ENCODE measurements around the gene ZNF609. TPM values are rescaled to one million over a fixed set of nuclear protein-coding genes. Genes with fewer than 3 reads are reported as not detected.

The ZNF609 gene
- total and polyA plus RNA-seq, 8 donors = 4.2 to 25.2 (median 13.1) TPM

GRCh38 chr15:64443747-64444621 is 16.4 kb upstream of the ZNF609 start:
- WGBS, 2 donors = 52 to 71% methylated on average over 3 of the region's 3 CpGs
- Histone ChIP-seq H3K9me3 (no peaks in the 10 kb centered on the region), H3K4me3 (no peak overlapping the region), H3K27ac (peak overlapping the region in 3 of 4 donors; percentile 11 to 77 (median 49)), H3K4me1 (peaks cover 0 to 18% (median 10%) of the 10 kb centered on the region in 3 donors), H3K27me3 (no peaks in the 10 kb centered on the region), H3K36me3 (peaks cover 0 to 7% (median 0%) of the 10 kb centered on the region in 3 donors)
- intact Hi-C loops (cut with DNase I) = no loop called here
- FAIRE-seq (no peak), ATAC-seq (peak; percentile 61 to 87 (median 75)), DNase-seq (peak in 1 of 6 donors; percentile 30)
- TF ChIP-seq CTCF (IDR thresholded peaks at IDR 0.05) = no peak

GRCh38 chr15:64444836-64445235 is 15.5 kb upstream of the ZNF609 start:
- Histone ChIP-seq H3K36me3 (peaks cover 0 to 7% (median 0%) of the 10 kb centered on the region in 3 donors), H3K4me1 (peaks cover 0 to 18% (median 10%) of the 10 kb centered on the region in 3 donors), H3K27me3 (no peaks in the 10 kb centered on the region), H3K4me3 (no peak overlapping the region), H3K9me3 (no peaks in the 10 kb centered on the region), H3K27ac (peak overlapping the region in 2 of 4 donors; percentile 49 to 77)
- intact Hi-C loops (cut with DNase I) = no loop called here
- DNase-seq (no peak), FAIRE-seq (no peak), ATAC-seq (no peak)
- TF ChIP-seq CTCF (IDR thresholded peaks at IDR 0.05) = no peak

- H3K4me3 ChIP-seq = no peak overlapping the region
- DNase-seq = no peak
- no peak overlapping the region for H3K27ac ChIP-seq
- H3K4me1 ChIP-seq = peaks cover 0 to 19% (median 10%) of the 10 kb centered on the region in 3 donors
- H3K36me3 ChIP-seq = peaks cover 0 to 7% (median 0%) of the 10 kb centered on the region in 3 donors
- H3K27me3 ChIP-seq = no peaks in the 10 kb centered on the region
- WGBS, 2 donors = 90 to 95% methylated on average over 6 of the region's 6 CpGs
- intact Hi-C loops (cut with DNase I) = no loop called here
- no peak for ATAC-seq
- no peaks in the 10 kb centered on the region for H3K9me3 ChIP-seq
- no peak for FAIRE-seq
- no peak for TF ChIP-seq CTCF (IDR thresholded peaks at IDR 0.05)
These were observed 12.7 kb upstream of the ZNF609 start for GRCh38 chr15:64447536-64448315.

GRCh38 chr15:64452988-64453688 is 7.2 kb upstream of the ZNF609 start:
- Histone ChIP-seq H3K27me3 (no peaks in the 10 kb centered on the region), H3K9me3 (no peaks in the 10 kb centered on the region), H3K36me3 (no peaks in the 10 kb centered on the region), H3K4me1 (peaks cover 7 to 29% (median 8%) of the 10 kb centered on the region in 3 donors), H3K4me3 (no peak overlapping the region), H3K27ac (no peak overlapping the region)
- ATAC-seq = peak; percentile 53 to 81 (median 62)
- WGBS, 2 donors = 56 to 59% methylated on average over 6 of the region's 6 CpGs
- peak in 5 of 6 donors; percentile 52 to 70 (median 63) for DNase-seq
- FAIRE-seq = no peak
- intact Hi-C loops (cut with DNase I) = no loop called here
- TF ChIP-seq CTCF (IDR thresholded peaks at IDR 0.05) = no peak

Measured in pancreas (tissue), 10 donors.